Body of pancreas (tissue), 4 donors: ENCODE results near the gene CBX7. TPM values are rescaled to one million over a fixed set of nuclear protein-coding genes. Genes with fewer than 3 reads are reported as not detected.
A peak's percentile ranks its signal among the peaks of the same experiment; 100 is the strongest.

ENCODE experiments used
- ATAC-seq: fragments of 150-250 bp; one replicate; pipeline ENCODE4 v1.9.1; 2016
- DNase-seq, 4 donors: peaks; one replicate each; pipeline ENCODE4 v3.0.0-alpha.2; 2019
- H3K27ac ChIP-seq, 4 donors: fragments of 200-600 bp; sonication (generic); 1 replicate in 3 of 4; 2 replicates in 1 of 4; pipeline versions ENCODE4 v1.5.1 to v1.6.1; 2016 to 2019; ENCODE audit warnings: mild to moderate bottlenecking in 1 of 4, mixed read lengths in 1 of 4, moderate library complexity in 1 of 4
- H3K27me3 ChIP-seq, 2 donors: fragments of 200-600 bp; sonication (generic); one replicate each; pipeline ENCODE4 v1.6.0; 2016; ENCODE audit warnings: mild to moderate bottlenecking in 1 of 2
- H3K36me3 ChIP-seq, 2 donors: fragments of 200-600 bp; sonication (generic); replicated peaks in 1 of 2; 2 replicates each; pipeline ENCODE4 v1.5.1; 2016; ENCODE audit warnings: low read depth in 2 of 2; ENCODE audit not compliant: insufficient read depth in 1 of 2
- H3K4me1 ChIP-seq: fragments of 200-600 bp; sonication (generic); one replicate; pipeline ENCODE4 v1.6.0; 2016
- H3K4me3 ChIP-seq, 2 donors: fragments of 200-600 bp; sonication (generic); 1 replicate in 1 of 2; 2 replicates in 1 of 2; pipeline ENCODE4 v1.5.1; 2016 to 2019
- H3K9me3 ChIP-seq, 3 donors: fragments of 200-600 bp; sonication (generic); 1 replicate in 2 of 3; 2 replicates in 1 of 3; pipeline ENCODE4 v1.5.1; 2016
- POLR2A ChIP-seq, 3 donors: fragments of 450-650 bp; IDR thresholded peaks; one replicate each; pipeline ENCODE4 v1.6.1; 2016; ENCODE audit warnings: antibody characterized with exemption in 3 of 3, mild to moderate bottlenecking in 2 of 3
- WGBS, 2 donors: methylation state at CpG; one replicate each; pipeline ENCODE4 v1.1.5; 2017; 5-methylcytosine and 5-hydroxymethylcytosine counted together
- intact Hi-C: fragments of 100-400 bp; cut with DNase I; formaldehyde crosslinking; loops from one replicate; pipeline ENCODE4 v1.15.1; 2023
- total RNA-seq, 2 donors: library from RNA; depleted of rRNA; stranded (reverse); fragments of >200 nt; gene quantifications; one replicate each; pipeline ENCODE4 v1.1.0, GENCODE V29; 2016
- TF ChIP-seq, protein P1 (sequence below), 7 experiments: fragments of 450-650 bp in 4 of 7; fragments of 200-600 bp in 3 of 7; sonication (generic) in 3 of 7; IDR thresholded peaks; one replicate each; pipeline ENCODE4 v1.5.1; 2016 to 2019; ENCODE audit warnings: antibody characterized with exemption in 7 of 7

Gene CBX7
- total RNA-seq, 2 donors from 2014 or later = 38.1 to 41.2 TPM

DNA sequence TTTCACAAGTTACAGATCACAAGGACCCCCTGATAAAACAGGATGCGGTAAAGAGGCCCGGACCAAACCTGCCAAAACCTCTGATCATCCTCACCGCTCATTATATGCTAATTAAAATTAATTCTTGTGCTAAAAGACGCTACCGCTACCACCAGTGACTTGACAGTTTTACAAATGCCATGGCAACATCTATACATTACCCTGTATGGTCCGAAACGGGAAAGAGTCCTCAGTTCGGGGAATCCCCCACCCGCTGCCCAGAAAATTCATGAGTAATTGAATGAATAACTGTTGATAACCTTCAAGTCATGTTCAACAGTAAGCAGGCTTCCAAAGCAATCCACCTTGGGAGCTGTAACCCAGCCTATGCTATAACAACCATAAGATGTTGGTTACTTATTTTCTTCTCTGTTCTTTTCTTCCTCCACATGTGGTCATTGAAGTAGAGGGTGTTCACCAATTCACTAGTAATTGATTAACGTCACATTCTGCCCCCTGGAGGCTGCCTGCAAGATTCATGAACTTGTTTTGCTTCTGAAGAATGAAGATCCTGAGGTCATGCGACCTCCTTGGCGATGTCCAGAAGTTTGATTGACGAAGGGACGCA is 34.8 kb downstream of the CBX7 start:
- Histone ChIP-seq H3K36me3 (no peaks in the 10 kb centered on the region), H3K27ac (no peak overlapping the region), H3K4me1 (no peaks in the 10 kb centered on the region), H3K4me3 (no peak overlapping the region), H3K27me3 (no peaks in the 10 kb centered on the region), H3K9me3 (no peaks in the 10 kb centered on the region)
- no peak for TF ChIP-seq POLR2A (IDR thresholded peaks at IDR 0.05)
- TF ChIP-seq, protein P1, sequence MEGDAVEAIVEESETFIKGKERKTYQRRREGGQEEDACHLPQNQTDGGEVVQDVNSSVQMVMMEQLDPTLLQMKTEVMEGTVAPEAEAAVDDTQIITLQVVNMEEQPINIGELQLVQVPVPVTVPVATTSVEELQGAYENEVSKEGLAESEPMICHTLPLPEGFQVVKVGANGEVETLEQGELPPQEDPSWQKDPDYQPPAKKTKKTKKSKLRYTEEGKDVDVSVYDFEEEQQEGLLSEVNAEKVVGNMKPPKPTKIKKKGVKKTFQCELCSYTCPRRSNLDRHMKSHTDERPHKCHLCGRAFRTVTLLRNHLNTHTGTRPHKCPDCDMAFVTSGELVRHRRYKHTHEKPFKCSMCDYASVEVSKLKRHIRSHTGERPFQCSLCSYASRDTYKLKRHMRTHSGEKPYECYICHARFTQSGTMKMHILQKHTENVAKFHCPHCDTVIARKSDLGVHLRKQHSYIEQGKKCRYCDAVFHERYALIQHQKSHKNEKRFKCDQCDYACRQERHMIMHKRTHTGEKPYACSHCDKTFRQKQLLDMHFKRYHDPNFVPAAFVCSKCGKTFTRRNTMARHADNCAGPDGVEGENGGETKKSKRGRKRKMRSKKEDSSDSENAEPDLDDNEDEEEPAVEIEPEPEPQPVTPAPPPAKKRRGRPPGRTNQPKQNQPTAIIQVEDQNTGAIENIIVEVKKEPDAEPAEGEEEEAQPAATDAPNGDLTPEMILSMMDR (IDR thresholded peaks at IDR 0.05) = peak; percentile 28 to 65 (median 54)
- 46 to 47% methylated on average over 14 of the region's 14 CpGs for WGBS, 2 donors
- peak; percentile 61 to 75 (median 66) for DNase-seq
- ATAC-seq = peak; percentile 62
- intact Hi-C loops = no loop called here

DNA sequence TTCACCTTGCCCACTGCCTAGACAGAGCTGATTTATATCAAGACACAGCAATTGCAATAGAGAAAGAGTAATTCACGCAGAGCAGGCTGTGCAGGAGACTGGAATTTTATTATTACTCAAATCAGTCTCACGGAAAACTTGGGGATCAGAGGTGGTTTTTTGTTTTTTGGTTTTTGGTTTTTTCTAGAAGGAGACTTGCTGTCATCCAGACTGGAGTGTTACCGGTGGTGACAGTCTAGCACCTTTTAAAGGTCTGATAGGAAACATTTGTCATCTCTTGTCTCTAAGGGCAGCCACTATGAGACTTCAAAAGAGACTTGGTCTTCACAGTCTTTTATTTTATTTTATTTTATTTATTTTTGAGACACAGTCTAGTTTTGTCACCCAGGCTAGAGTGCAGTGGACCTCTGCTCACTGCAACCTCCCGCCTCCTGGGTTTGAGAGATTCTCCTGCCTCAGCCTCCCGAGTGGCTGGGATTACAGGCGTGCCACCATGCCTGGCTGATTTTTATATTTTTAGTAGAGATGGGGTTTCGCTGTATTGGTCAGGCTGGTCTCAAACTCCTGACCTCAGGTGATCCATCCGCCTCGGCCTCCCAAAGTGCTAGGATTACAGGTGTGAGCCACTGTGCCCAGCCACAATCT is 36.4 kb downstream of the CBX7 start:
- H3K27ac ChIP-seq = no peak overlapping the region
- H3K9me3 ChIP-seq = no peaks in the 10 kb centered on the region
- no peaks in the 10 kb centered on the region for H3K4me1 ChIP-seq
- no peaks in the 10 kb centered on the region for H3K27me3 ChIP-seq
- ATAC-seq (no peak), DNase-seq (no peak)
- no peaks in the 10 kb centered on the region for H3K36me3 ChIP-seq
- 73 to 78% methylated on average over 9 of the region's 9 CpGs for WGBS, 2 donors
- intact Hi-C loops = no loop called here
- H3K4me3 ChIP-seq = no peak overlapping the region
- TF ChIP-seq, protein P1 (IDR thresholded peaks at IDR 0.05) = no peak
- no peak for TF ChIP-seq POLR2A (IDR thresholded peaks at IDR 0.05)

DNA sequence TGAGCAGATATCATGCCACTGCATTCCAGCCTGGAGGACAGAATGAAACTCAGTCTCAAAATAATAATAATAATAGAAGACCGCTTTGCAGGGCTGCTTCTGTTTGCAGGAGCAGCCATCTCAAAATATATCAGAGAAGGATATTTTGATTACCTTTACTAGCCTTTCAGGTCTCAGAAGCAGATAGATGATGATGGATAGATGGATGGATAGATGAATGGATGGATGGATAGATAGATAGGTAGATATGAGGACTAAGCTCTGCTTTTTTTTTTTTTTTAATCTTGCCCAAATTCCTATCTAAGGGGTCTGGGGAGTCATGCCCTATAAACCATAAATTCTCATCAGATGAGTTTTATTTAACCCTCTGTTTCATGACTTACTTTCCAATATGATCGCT is 36.9 kb downstream of the CBX7 start:
- TF ChIP-seq POLR2A (IDR thresholded peaks at IDR 0.05) = no peak
- TF ChIP-seq, protein P1 (IDR thresholded peaks at IDR 0.05) = no peak
- intact Hi-C loops = no loop called here
- Histone ChIP-seq H3K27me3 (no peaks in the 10 kb centered on the region), H3K27ac (no peak overlapping the region), H3K4me1 (no peaks in the 10 kb centered on the region), H3K4me3 (no peak overlapping the region), H3K9me3 (no peaks in the 10 kb centered on the region), H3K36me3 (no peaks in the 10 kb centered on the region)
- no peak for DNase-seq
- 93 to 94% methylated on average over 2 of the region's 2 CpGs for WGBS, 2 donors
- no peak for ATAC-seq

- 40 to 55% methylated on average over 6 of the region's 6 CpGs for WGBS, 2 donors
- intact Hi-C loops = no loop called here
- ATAC-seq = no peak
Observed at GRCh38 chr22:39114112-39114511, 38.4 kb downstream of the CBX7 start.

More at GRCh38 chr22:39114112-39114511, 38.4 kb downstream of the CBX7 start:
- H3K4me3 ChIP-seq = no peak overlapping the region
- no peaks in the 10 kb centered on the region for H3K4me1 ChIP-seq
- H3K9me3 ChIP-seq = no peaks in the 10 kb centered on the region
- H3K36me3 ChIP-seq = no peaks in the 10 kb centered on the region
- DNase-seq = no peak
- no peaks in the 10 kb centered on the region for H3K27me3 ChIP-seq
- no peak overlapping the region for H3K27ac ChIP-seq
- TF ChIP-seq POLR2A (IDR thresholded peaks at IDR 0.05) = no peak
- TF ChIP-seq, protein P1 (IDR thresholded peaks at IDR 0.05) = no peak
